ENCODE measurements around the gene WEE1. TPM values are rescaled to one million over a fixed set of nuclear protein-coding genes. Genes with fewer than 3 reads are reported as not detected.

The WEE1 gene
- total and polyA plus RNA-seq, 2 experiments from 2014 or later: 50.7 to 149 TPM

DNA sequence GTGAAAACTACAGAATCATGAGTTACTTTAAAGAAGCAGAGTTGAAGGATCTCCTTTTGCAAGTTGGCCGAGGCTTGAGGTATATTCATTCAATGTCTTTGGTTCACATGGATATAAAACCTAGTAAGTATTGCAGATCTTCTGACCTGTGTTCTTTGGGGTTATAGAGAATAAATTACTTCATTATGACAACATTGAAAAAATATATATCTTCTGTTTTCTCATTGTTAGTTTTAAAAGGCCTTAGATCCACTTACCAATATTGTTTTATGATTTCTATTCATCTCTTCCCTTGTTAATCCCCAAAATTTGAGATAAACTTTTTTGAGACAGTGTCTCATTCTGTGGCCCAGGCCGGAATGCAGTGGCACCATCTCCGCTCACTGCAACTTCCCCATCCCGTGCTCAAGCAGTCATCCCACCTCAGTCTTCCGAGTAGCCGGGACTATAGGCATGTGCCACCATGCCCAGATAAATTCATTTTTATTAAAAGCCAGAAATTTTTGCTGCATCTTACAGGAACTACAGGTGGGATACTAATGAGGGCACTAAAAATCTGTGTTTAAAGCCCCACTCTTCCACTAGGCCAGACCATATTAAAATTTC is 8.2 kb downstream of the WEE1 start:
- Mint-ChIP-seq H3K36me3 (ENCODE audit: low read depth) (peaks cover 97% of the 10 kb centered on the region), H3K9me3 (no peaks in the 10 kb centered on the region), H3K27me3 (ENCODE audit: insufficient read depth, low read depth, poor library complexity) (peaks cover 1% of the 10 kb centered on the region), H3K4me3 (no peak overlapping the region), H3K4me1 (peaks cover 14% of the 10 kb centered on the region), H3K27ac (peak overlapping the region; percentile 17; the same call in 1 of the 2 replicates)
- Histone ChIP-seq H3K36me3 (ENCODE audit: insufficient read depth) (peaks cover 94% of the 10 kb centered on the region), H3K27me3 (ENCODE audit: insufficient read depth) (no peaks in the 10 kb centered on the region), H3F3A (replicated peaks; ENCODE audit: low read depth) (peaks cover 26% of the 10 kb centered on the region), H3K9me2 (ENCODE audit: insufficient read depth) (no peaks in the 10 kb centered on the region), H3K4me3 (no peak overlapping the region), H2AFZ (no peak overlapping the region), H4K20me1 (replicated peaks; ENCODE audit: insufficient read depth) (peaks cover 18% of the 10 kb centered on the region), H3K4me2 (no peak overlapping the region), H3K27ac (ENCODE audit: low read depth) (no peak overlapping the region), H3K79me2 (replicated peaks; ENCODE audit: insufficient read depth) (peaks cover 40% of the 10 kb centered on the region), H3K4me1 (ENCODE audit: insufficient read depth) (peaks cover 4% of the 10 kb centered on the region)
- TF ChIP-seq ZNF331 (CRISPR knock-in tag; IDR thresholded peaks at IDR 0.05; ENCODE audit: low read depth) (no peak), EZH2phosphoT487 (IDR thresholded peaks at IDR 0.05; ENCODE audit: unreplicated experiment) (no peak), POLR2AphosphoS5 (IDR thresholded peaks at IDR 0.05; ENCODE audit: low read depth) (no peak), ZNF462 (CRISPR knock-in tag; IDR thresholded peaks at IDR 0.05) (no peak), CREB1 (CRISPR knock-in tag; IDR thresholded peaks at IDR 0.05; ENCODE audit: low read depth) (no peak), ETS1 (IDR thresholded peaks at IDR 0.05) (no peak), EZH2 (IDR thresholded peaks at IDR 0.05; ENCODE audit: low read depth, unreplicated experiment) (no peak), JUNB (IDR thresholded peaks at IDR 0.05; ENCODE audit: unreplicated experiment) (no peak), NANOG (IDR thresholded peaks at IDR 0.05; ENCODE audit: borderline replicate concordance) (no peak), REST (IDR thresholded peaks at IDR 0.05; ENCODE audit: unreplicated experiment) (no peak), CTCF (conservative IDR thresholded peaks at IDR 0.05; ENCODE audit: low read depth in 2 of 2) (no peak), STAT1 (IDR thresholded peaks at IDR 0.05; ENCODE audit: unreplicated experiment) (no peak), ZNF114 (CRISPR knock-in tag; IDR thresholded peaks at IDR 0.05) (no peak)
- DNase-seq (ENCODE audit: low spot score) (no peak), ATAC-seq (no peak)
